ENCODE data around the gene SNX32. TPM values are rescaled to one million over a fixed set of nuclear protein-coding genes. Genes with fewer than 3 reads are reported as not detected.

SNX32 gene
- total and polyA plus RNA-seq, 2 of the 13 experiments (the other 11 are each of a cell fraction or from before 2014, with no cell fraction given) = 0.09 to 0.34 TPM

GRCh38 chr11:65794570-65795510, 38.9 kb upstream of the SNX32 start:
- Histone ChIP-seq H3K4me3 (replicated peaks in 1 of 3; ENCODE audit: insufficient read depth in 1 of 3, low read depth in 2 of 3, low read length in 3 of 3) (peak overlapping the region in 1 of 3 experiments; percentile 33; a peak in 1 of 6 replicates), H3K9me3 (ENCODE audit: low read length) (no peaks in the 10 kb centered on the region), H3K36me3 (replicated peaks in 1 of 2; ENCODE audit: control insufficient read depth in 1 of 2, insufficient read depth in 2 of 2, low read length in 2 of 2) (no peaks in the 10 kb centered on the region), H3K9ac (ENCODE audit: insufficient read depth, low read depth, low read length) (no peak overlapping the region), H4K20me1 (ENCODE audit: insufficient read depth, low read length) (no peaks in the 10 kb centered on the region), H3K27me3 (ENCODE audit: control insufficient read depth in 1 of 2, insufficient read depth in 2 of 2, low read length in 2 of 2) (peaks cover 25 to 81% of the 10 kb centered on the region in 2 experiments), H3K4me2 (ENCODE audit: low read depth, low read length) (peak overlapping the region; percentile 42; the same call in 1 of the 2 replicates), H3K4me1 (ENCODE audit: insufficient read depth, low read length) (peaks cover 26% of the 10 kb centered on the region), H2AFZ (ENCODE audit: low read length) (no peak overlapping the region), H3K27ac (ENCODE audit: extremely low read length, insufficient read depth, low read length) (no peak overlapping the region), H3K79me2 (ENCODE audit: insufficient read depth, low read length) (no peaks in the 10 kb centered on the region)
- ChIA-PET POLR2A (no interaction called here), CTCF (ENCODE audit: low intra/inter-chr PET ratio, low total read pairs) (interaction anchor here (1.7 kb wide), 1 partner anchor 15 kb away, joined by 3 read pairs; no protein-coding TSS in a partner anchor)
- 56% methylated on average over 17 of the region's 42 CpGs for WGBS (ENCODE audit: low lambda C conversion rate)
- in situ Hi-C loops (cut with HindIII; ENCODE audit: extremely low pct_ligation_motif_present, low pct_unique_long_range_greater_than_20kb) = no loop called here
- FAIRE-seq (no peak), DNase-seq (ENCODE audit: low spot score) (peak; percentile 31), ATAC-seq (peak; percentile 51)
- intact Hi-C loops (cut with micrococcal nuclease; ENCODE audit: unreplicated experiment) = no loop called here
- no TSS peak for BruUV-seq (replicated peaks)
- peak; percentile 50; the same call in 1 of the 2 replicates for TF ChIP-seq ZNF691 (CRISPR knock-in tag; IDR thresholded peaks at IDR 0.05; ENCODE audit: borderline replicate concordance, low read depth)
- no peak for TF ChIP-seq SOX13 (IDR thresholded peaks at IDR 0.05)
- TF ChIP-seq SOX13 (CRISPR knock-in tag; conservative IDR thresholded peaks at IDR 0.05 in 1 of 2, IDR thresholded peaks at IDR 0.05 in 1 of 2) = no peak
- no peak for TF ChIP-seq ZNF558 (CRISPR knock-in tag; IDR thresholded peaks at IDR 0.05; ENCODE audit: borderline replicate concordance)
- no peak for TF ChIP-seq KDM1A (CRISPR knock-in tag; IDR thresholded peaks at IDR 0.05)
- TF ChIP-seq LCORL (IDR thresholded peaks at IDR 0.05) = no peak
- peak; percentile 44; the same call in 1 of the 2 replicates for TF ChIP-seq LCORL (CRISPR knock-in tag; IDR thresholded peaks at IDR 0.05)
- TF ChIP-seq NR2F1 (CRISPR knock-in tag; IDR thresholded peaks at IDR 0.05) = no peak
- 0 out of 2 replicates have a peak, but pooled peaks have one; percentile 45 for TF ChIP-seq PAXIP1 (CRISPR knock-in tag; conservative IDR thresholded peaks at IDR 0.05)
- peak; percentile 28; the same call in 1 of the 2 replicates for TF ChIP-seq IRF9 (CRISPR knock-in tag; IDR thresholded peaks at IDR 0.05; ENCODE audit: borderline replicate concordance)
- peak; percentile 33; the same call in 1 of the 2 replicates for TF ChIP-seq ZFY (CRISPR knock-in tag; IDR thresholded peaks at IDR 0.05)
- peak; percentile 36; the same call in 1 of the 2 replicates for TF ChIP-seq SAP130 (CRISPR knock-in tag; IDR thresholded peaks at IDR 0.05; ENCODE audit: low read depth)
- TF ChIP-seq HNF4A (CRISPR knock-in tag; IDR thresholded peaks at IDR 0.05) = peak; percentile 74
- no peak for TF ChIP-seq SRF (IDR thresholded peaks at IDR 0.05; ENCODE audit: low read depth, low read length)
- 0 out of 2 replicates have a peak, but pooled peaks have one; percentile 22 for TF ChIP-seq ZNF143 (CRISPR knock-in tag; IDR thresholded peaks at IDR 0.05)
- TF ChIP-seq TEAD2 (CRISPR knock-in tag; IDR thresholded peaks at IDR 0.05) = no peak
- no peak for TF ChIP-seq ARNT (IDR thresholded peaks at IDR 0.05)
- peak; percentile 96 for TF ChIP-seq GFI1 (CRISPR knock-in tag; IDR thresholded peaks at IDR 0.05; ENCODE audit: borderline replicate concordance)
- peak; percentile 20; the same call in 1 of the 2 replicates for TF ChIP-seq IRF2 (CRISPR knock-in tag; IDR thresholded peaks at IDR 0.05)
- TF ChIP-seq KDM4B (CRISPR knock-in tag; IDR thresholded peaks at IDR 0.05) = no peak
